AG09309 (cell line): Measurements from ENCODE around the gene RPAP2.
"Not testable (repeated sequence)": the region's sequence is repeated elsewhere in the genome, so short reads cannot be mapped to it uniquely, and the experiment has no call there.

Source experiments
- DNase-seq: peaks from one replicate; pipeline ENCODE4 v3.0.0-alpha.2; 2010; ENCODE audit warnings: low read depth
- H3K4me3 ChIP-seq: 2 replicates; pipeline ENCODE4 v1.5.1; 2011; ENCODE audit warnings: mild to moderate bottlenecking, low read depth, low read length, moderate library complexity; ENCODE audit not compliant: control insufficient read depth
- CTCF ChIP-seq: IDR thresholded peaks from 2 replicates; pipeline ENCODE4 v1.5.1; 2011; ENCODE audit warnings: mild to moderate bottlenecking, low read depth, low read length, inconsistent platforms; ENCODE audit not compliant: insufficient read depth, control insufficient read depth; ENCODE audit errors: missing control alignments

The RPAP2 gene

GRCh38 chr1:92367496-92367895 lies 68.6 kb downstream of the RPAP2 start:
- H3K4me3 ChIP-seq = no peak overlapping the region
- DNase-seq = no peak
- TF ChIP-seq CTCF = no peak

GRCh38 chr1:92372164-92372563 lies 73.3 kb downstream of the RPAP2 start:
- no peak for DNase-seq
- TF ChIP-seq CTCF = no peak
- H3K4me3 ChIP-seq = no peak overlapping the region

- no peak for TF ChIP-seq CTCF
- no peak for DNase-seq
- no peak overlapping the region for H3K4me3 ChIP-seq
Measured at GRCh38 chr1:92374223-92374622, 75.4 kb downstream of the RPAP2 start.

GRCh38 chr1:92376345-92376744 lies 77.5 kb downstream of the RPAP2 start:
- DNase-seq = no peak
- no peak for TF ChIP-seq CTCF
- no peak overlapping the region for H3K4me3 ChIP-seq

- H3K4me3 ChIP-seq, DNase-seq: not testable (repeated sequence)
Measured at GRCh38 chr1:92377991-92378390, 79.1 kb downstream of the RPAP2 start.

- no peak for TF ChIP-seq CTCF
- H3K4me3 ChIP-seq = no peak overlapping the region
- DNase-seq = no peak
Measured at GRCh38 chr1:92380867-92381266, 82.0 kb downstream of the RPAP2 start.

- H3K4me3 ChIP-seq, DNase-seq: not testable (repeated sequence)
Measured at GRCh38 chr1:92393966-92394365, 95.1 kb downstream of the RPAP2 start.

- no peak for DNase-seq
- no peak for TF ChIP-seq CTCF
- H3K4me3 ChIP-seq = no peak overlapping the region
Measured at GRCh38 chr1:92398519-92398918, 99.7 kb downstream of the RPAP2 start.
